RCC 7860 (cell line): ENCODE measurements around the gene SH2D7.

Source experiments
- DNase-seq: peaks from one replicate; pipeline ENCODE4 v3.0.0-alpha.2; 2015; ENCODE audit warnings: low spot score
- FAIRE-seq: peaks from 2 replicates; lab custom pipeline; 2012; peaks lifted over from hg19 to GRCh38; lab: Jason Lieb, UNC

SH2D7 gene

DNA sequence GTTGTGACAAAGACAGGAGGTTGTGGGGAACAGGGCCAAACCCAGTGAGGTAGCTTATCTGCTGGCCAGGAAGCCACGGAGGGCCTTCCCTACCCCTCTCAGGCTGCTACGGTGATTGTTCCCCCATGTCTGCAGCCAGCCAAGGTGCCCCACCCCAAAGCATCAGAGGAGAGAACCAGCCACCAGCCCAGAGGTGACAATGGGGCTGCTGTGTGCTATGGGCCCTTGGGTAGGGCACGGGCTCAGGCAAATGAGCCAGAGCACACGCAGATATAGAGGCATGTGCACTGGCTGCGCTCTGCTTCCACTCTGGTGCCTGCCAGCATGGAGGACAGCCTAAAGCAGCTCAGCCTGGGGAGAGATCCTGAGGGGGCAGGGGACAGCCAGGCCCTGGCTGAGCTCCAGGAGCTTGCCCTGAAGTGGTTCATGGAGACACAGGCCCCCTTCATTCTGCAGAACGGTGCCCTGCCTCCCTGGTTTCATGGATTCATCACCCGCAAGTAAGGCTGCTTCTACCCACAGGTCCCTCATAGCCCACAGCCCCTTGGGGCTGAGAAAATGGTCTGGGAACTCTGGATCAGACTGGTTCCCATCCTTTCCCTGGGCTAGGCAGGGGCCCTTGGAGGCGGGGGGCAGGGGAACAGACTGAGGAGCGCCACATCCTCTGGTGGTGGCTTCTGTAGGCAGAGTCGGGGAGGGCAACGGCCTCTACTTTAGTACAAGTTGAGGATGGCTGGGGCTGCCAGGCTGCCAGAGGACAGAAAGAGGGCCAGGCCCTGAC, at the start of gene SH2D7:
Gene SH2D7, plus strand, starts transcription at position 301 of the 781 bp plus-strand sequence. Its CDS starts 24 bp downstream, at position 325.
- DNase-seq: no peak

DNA sequence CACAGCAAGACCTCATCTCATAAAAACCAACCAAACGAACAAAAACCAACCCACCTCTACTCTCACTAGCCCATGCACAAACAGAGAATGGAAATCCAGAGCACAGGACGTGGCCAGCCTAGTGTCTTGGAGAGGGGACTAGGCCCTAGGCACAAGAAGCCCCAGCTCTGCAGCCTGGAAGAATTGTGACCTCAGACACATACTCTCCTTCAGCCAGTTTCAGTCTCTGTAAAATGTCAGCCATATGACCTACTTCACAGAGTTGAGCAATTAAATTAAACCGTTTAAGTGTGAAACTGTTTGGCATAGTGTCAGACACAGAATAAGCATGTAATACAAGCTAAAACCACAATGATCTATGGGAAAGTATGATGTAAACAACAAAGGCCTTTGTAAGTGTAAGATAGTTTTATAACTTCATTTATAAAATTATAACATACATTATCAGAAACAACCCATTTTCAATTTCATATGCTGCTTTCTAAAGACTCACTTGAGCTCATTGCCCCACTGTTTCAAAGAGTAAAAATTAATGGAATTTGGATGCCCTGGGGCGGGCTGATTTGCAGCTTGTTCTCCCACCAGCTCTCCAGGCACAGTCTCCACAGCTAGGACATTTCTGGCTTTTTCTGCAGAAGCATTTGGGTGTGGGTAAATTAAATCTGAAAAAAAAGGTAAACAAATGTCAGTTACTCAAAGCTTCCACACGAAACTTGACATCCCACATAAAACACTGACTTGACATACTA, 47.8 kb upstream of the SH2D7 start:
- DNase-seq: no peak

More for the DNA sequence above, at the start of gene SH2D7:
- FAIRE-seq: no peak

DNA sequence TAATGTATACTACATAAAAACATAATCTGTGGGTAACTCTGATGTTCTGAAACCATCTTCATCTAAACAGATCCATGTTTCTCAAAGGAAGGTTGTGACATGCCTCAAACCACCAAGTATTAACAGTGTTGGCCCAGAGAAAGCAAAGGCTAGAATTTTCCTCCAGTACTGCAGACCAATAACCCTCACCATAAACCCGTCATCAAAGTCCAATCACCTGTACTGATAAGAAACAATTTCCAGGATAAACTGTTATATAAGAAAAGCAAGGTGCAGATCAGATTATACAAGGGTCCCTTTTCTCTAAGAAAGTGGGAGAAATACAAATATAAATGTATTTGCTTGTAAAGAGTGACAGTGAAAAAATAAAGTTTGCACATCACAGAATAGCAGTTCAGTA, 47.2 kb upstream of the SH2D7 start:
- DNase-seq (no peak), FAIRE-seq (no peak)

More for the DNA sequence above, 47.8 kb upstream of the SH2D7 start:
- no peak for FAIRE-seq

DNA sequence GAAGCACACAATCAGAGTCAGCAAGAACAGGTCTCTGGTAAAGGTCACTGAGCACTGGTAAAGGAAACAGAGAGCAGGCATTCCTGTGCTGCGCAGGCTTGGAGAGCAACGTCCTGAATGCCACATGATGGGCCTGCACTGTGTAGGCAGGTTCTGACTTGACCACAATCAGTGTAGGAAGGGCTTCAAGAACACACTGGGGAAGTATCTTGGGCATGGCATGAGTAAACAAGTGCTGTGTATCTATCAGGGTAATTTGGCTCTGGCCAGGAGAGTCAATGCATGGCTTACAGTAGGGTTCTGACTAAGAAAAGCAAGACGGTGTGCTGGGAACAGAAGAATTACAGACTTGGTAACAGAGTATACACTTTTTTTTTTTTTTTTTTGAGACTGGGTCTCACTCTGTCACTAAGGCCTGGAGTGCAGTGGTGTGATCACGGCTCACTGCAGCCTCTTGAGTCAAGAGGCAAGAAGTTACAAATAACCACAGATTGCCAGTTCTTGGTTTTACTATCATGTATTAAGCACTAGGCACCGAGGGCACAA, 45.5 kb upstream of the SH2D7 start:
- FAIRE-seq (no peak), DNase-seq (no peak)

DNA sequence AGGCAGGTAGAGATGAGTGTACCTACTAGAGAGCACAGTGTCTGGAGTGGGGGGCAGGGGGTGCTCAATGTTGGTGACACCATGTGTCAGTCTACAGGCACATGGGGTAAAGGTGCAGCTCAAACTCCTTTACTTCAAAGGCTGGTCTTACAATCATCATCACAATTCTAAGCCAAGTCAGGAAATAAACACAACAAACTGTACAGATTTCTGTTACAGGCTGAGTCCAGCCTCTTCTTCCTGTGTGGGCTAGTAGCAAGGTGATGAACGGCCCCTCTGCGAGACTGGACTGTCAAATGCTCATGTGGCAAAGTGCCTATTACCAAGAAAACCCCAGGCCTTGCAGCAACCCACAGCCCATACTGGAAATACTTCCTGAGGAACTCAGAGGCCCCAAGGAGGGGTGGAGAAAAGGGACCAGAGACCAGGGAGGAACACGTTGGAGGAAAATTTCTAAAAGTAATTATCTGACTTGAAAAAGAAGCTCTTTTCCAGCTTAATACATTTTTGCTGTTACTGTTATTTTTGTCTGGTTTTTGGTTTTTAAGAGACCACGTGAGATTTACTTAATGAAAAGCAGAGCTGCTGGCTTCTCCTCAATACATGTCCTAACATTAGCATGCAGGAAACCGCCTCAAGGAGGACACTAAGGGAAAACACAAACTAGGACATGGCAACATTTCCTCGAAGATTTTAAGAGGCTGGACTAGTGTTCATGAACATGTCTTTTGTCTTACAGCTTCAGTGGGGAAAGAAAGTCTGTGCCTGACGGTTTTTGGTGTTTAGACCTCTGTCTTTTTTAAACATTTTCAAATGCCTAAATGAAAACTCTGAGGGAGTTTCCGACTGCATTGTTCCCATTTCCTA, 44.4 kb upstream of the SH2D7 start:
- FAIRE-seq: no peak
- DNase-seq: no peak

DNA sequence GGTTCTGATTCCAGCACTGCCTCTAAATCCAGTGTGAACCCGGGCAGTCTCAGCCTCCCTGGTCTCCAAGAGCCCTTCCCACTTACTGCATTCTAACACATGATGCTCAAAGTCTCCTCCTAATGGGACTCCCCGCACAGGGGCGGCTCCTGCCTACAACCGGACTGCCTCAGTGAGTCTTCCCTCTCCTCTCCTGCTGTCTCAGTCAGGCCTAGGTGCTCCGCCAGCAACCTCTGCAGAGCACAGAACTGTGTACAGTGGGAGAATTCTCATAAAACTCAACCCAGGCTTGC, 43.8 kb upstream of the SH2D7 start:
- DNase-seq (no peak), FAIRE-seq (no peak)

DNA sequence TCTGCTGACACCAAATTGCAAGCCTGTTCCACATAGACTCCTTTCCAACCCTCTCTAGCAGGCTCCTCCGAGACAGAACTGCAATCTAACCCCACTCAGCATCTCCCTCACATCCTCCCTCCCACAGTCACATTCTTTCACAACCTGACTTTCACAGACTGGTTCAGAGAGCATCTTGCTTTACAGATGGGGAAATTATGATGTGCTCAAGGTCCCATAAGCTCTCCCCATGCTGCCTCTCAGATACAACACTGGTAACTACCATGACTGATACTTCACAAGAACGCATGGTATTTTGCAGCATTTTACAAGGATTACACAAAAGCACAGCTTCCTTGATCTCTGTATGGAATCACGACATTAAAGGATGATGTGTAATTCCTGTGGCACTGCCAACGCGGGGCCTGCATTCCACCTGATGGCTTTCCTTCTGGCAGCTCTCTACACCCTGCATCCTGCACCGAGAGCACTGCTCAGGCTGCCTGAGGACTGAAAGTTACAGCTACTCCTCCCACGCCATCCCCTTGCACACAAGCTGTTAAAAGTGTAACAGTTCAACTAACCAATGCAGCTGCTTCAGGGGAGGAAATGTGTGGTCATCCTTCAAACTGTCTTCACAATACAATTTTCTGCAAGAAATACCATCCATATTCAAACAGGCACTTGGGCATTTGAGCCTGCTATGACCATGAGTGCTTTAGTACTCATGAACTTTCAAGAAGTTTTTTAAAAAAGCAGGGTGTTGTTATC, 42.5 kb upstream of the SH2D7 start:
- no peak for FAIRE-seq
- DNase-seq: no peak

DNA sequence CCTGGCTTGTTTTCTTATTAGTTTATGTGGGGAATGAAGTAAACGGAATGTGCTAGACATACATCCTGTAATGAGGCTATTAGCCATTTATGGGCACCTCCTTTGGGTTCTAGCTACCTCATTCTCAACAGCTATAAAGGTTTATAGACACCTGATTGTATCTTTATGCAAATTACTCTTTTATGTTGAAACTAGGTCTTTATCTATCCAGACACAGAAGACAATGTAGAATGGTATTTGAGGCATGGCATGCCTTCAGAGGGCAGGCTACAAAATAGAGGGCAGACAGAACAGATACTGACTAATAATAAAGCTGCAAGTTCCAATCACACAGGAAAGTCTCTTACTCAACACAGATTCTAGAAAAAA, 41.9 kb upstream of the SH2D7 start:
- no peak for DNase-seq
- FAIRE-seq: no peak

DNA sequence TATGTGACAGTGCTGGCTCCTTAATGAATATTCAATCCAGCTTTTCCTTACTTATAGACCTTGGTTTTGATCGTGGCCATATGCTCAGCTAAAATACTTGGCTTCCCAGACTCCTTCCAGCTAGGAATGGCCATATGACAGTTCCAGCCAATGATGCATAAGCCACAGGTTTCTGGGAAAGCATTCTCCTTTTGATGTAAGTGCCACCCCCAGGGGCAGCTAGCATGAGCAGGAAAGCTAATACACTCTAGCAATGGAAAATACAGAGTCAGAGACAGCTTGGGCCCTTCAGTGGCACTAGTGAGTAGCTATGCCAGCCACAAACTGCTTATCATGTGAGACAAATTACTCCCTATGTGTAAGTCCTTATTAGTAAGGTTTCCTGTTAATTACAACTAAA, 41.5 kb upstream of the SH2D7 start:
- DNase-seq (no peak), FAIRE-seq (no peak)

DNA sequence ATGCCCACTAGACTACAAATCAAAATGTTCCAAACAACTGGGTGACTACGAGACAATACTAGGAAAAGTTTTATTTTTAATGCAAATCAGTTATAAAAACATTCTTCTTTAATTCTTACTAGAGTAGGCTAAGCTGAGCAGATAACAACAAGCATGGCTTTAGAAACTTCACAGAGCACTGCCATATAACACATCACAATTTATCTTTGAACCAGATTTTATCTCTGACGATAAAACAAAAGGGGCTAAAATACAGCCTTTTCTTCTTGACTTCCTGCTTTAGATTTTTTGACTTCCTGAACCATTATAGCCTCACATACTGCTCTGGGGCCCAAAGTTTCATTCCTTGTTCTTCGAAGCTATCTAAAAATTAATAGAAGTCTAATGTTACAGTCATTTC, 40.8 kb upstream of the SH2D7 start:
- FAIRE-seq (no peak), DNase-seq (no peak)

DNA sequence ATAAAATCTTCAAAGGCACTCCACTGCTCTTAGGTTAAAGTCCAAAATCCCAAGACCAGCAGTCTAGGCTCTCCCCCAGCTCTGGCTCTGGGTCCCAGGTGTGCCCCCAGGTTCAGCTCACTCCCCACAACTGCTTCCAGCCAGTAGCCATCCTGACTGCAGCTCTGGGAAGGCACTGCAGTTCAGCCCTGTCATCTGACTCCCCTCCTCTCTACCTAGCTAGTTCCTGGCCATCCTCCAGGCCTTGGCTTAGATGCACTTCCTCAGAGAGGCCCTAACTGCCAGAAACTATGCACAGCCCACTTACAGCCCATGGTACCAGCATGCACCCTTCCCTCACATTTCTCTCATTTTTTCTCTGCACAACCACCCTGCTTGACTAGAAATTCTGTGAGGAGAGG, 40.4 kb upstream of the SH2D7 start:
- DNase-seq: no peak
- no peak for FAIRE-seq

DNA sequence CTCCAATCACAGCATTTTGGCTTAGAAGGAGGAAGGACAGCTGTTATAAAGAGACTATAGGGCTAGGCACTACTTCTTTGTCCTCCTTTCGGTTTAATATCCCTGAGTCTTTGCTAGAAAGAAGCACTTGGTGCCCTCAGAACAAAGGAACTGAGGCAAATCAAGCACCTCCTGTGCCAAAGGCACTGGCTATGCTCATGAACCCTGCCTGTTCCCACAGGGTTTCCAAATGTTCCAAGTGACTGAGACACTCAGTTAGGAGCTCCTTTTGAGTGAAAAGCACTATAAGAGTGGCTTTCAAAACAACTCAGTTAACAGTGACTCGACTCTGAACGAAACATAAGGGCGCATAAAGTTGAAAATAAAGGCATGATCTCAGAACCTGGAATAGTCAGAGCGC, 39.8 kb upstream of the SH2D7 start:
- FAIRE-seq (no peak), DNase-seq (no peak)

DNA sequence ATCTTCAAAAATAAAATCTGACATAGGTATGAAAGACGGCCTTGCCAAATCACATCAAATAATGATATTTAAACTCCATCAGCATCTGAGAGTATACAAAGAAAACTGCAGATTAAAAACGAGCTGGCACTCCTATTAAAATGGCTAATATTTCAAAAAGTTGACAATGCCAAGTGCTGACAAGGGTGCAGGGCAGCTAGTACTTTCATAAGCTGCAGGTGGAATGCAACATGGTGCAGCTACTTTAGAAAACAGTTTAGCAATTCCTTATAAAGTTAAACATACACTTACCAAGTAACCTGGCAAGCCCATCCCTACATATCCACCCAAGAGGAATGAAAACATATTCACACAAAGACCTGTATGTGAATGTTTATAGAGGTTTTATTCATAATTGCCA, 37.8 kb upstream of the SH2D7 start:
- FAIRE-seq (no peak), DNase-seq (no peak)

DNA sequence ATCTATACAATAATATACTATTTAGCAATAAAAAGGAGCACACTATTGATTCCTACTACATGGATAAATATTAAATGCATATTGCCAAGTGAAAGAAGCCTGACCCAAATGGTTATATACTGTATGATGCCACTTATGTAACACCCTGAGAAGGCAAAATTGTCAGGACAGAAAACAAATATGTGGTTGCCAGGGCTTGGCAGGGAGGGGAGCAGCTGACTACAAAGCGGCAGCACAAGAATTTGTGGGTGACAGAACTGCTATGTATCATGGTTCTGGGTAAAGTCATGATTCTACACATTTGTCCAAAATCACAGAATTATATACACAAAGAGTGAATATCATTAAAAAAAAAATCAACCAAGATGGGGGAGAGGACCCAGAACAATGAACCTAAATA, 37.4 kb upstream of the SH2D7 start:
- FAIRE-seq: no peak

DNA sequence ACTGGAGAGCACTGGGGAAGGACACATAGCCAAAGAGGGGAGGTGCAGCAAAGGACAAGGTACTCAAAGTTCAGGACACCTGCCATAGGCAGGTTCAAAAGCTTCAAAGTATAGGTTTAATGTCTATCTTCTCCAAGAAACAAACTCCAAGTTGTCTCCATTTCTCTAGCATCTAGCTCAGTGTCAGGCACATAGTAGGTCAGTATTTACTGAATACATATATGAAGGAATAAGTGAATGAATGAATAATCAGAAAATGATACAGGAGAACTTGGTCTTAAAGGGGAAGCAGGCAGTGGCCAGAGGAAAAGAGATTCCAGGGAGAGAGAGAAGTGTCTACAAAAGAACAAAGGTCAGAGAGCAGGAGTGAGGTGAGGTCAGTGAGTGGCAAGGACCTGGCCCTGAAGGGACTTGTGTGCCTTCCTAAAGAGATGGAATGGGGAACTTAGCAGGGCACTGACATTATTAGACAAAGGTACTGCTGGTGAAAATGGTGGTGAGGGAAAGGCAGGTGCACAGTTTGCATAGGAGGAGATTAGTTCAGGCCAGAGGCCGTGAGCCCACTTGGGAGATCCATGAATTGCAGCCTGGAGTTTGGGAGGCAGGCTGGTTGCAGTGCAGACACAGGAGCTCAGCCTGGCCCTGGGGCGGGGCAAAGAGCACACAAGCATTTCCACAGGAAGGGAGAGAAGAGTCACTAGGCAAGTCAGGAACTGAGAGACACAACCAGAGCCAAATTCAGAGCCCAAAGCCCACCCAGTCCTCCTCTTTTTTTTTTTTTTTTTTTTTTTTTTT, 36.2 kb upstream of the SH2D7 start:
- DNase-seq (no peak), FAIRE-seq (no peak)

More for the DNA sequence above, 37.4 kb upstream of the SH2D7 start:
- DNase-seq: no peak

DNA sequence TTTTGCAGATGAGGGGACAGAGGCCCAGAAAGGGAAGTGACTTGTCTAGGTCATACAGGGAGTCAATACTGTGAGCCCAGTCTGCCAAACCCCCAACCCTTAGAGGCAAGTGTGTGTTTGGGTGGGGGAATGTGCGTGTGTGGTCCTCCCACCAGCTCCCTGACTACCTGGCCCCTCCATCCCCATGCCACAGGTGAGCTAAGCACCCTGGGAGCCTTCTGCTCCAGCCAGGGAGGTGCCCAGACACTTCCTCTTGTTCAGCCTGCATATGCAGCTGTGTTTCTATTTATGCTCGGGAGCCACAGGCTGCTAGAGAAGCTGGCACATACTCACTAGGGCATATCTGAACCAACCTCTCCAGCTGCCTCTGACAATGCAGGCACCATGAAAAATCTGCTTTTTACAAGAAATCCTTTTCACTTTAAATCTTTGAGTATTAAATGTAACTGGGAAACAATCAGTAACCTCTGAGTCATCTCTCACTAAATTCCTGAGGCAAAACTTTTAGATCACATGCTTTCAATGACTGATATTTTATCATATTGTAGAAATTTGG, 35.6 kb upstream of the SH2D7 start:
- FAIRE-seq (peak; percentile 57), DNase-seq (peak; percentile 34)

DNA sequence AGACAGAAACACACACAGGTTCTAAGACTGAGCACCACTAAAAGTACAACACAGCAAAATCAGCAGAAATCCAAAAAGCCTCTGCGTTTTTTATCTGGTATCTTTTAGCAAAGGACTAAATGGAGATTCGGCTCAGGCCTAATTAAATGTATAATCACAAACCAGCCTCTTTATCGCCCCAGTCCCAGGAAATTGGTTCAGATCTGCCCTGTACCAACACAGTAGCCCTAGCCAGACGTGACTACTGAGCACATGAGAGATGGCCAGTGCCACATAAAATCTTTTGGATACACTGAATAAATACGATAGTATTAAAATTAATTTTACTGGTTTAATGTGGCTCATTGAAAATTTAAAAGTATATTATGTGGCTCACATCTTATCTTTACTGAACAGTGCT, 34.6 kb upstream of the SH2D7 start:
- FAIRE-seq (no peak), DNase-seq (no peak)

DNA sequence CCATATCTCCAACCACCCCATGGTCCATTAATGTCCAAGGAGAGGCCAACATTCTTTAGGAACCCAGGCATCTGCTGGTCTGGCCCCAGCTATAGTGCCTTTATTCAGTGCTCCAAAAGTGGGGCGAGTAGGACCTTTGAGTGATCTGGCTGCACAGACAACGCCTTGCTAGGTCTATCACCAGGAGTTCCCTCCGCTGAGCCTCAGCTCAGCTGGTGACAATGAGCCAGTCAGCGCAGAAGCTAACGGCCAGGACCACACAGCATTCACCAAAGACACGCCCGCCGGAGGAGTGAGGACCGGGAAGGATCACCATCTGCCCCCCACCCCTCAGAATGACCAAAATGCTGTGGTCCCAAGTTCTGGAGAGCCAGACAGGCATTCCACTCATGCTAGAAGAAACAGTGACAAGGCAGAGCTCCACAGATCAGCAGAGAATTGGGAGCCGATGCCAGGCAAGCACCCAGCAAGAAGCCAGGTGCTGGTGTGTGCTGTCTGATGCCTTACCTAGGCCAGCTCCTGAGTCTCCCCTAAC, 33.9 kb upstream of the SH2D7 start:
- DNase-seq: no peak
- no peak for FAIRE-seq

DNA sequence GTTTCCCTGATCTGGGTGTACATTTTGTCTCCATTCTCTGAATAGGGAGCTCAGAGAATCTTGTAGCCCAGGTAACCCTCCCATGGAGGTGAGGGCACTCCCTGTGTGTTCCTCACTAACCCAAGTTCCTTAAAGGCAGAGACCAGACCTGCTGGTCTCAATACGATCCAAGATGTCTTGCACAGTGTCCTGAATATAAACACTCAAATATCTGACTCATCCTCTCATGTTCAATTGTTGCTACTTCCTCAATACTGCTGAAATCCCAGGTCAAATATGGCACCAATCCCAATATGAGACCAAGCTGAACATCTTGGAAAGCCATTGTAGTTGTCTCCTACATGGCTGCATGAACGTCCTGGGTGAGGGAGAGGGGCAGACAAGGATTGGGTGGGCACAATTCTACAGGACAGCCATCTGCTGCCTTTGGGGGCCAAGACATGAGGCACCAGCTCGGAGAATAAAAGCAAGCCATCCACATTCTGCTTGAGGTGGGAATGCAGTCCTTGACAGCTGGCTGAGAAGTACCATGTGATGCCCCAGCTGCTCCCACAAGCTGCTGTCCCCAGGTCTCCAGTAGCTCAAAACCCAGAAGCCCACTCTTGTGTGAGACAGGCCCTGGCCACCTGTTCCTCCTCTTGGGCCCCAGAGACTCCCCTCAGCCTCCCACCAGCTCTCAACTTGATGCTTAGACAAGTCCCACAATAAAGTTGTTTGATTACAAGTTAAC, 33.1 kb upstream of the SH2D7 start:
- DNase-seq (no peak), FAIRE-seq (no peak)
